SIG-M5 treated with dmso at 0.1 percent for 504 hours (cell line): ENCODE results near the gene RSPH9.
A peak's percentile ranks its signal among the peaks of the same experiment; 100 is the strongest.

Experiments used
- DNase-seq: peaks from one replicate; lab custom pipeline; 2025; ENCODE audit not compliant: unreplicated experiment; lab: John Stamatoyannopoulos, UW

RSPH9 gene

DNA sequence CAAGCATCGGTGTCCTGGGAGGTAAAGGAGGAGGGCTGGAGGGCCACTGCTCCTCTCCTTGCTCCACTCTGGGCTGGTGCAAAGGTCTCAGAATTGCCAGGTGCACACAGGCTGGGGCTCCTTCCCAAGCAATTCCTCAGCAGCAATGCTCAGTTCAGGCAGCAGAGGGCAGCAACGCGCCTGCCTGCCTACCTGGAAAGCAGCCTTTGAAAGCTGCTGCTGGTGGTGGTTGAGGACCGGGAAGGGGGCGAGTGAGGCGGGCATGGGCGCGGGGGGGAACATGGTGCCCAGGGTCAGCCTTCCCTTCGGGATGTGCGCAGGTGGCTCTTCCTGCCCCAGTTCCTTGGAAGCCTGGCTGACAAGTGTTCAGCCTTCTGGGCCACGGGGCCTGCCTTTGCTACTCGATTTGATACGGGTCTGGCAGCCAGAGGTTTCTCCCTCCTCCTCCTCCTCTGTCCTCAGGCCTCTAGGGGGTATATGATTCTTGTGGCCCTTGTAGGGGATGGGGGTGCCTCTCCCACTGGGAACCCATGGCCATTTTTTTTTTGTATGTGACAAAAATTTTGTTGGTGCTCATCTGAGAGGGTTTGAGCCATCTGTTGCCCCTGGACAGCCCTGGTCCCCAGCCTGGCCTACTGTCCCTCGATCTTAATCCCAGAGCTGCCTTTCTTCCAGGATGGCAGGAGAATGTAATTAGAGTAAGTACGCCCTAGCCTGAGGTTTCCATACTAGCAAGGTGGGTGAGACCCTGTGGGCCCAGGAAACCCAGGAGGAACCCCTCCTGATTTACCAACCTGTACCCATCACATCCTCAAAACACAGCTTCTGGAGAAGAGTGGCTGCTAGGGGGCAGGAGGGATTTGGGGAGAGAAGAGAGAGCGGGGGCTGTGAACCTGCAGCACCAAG is 22.7 kb downstream of the RSPH9 start:
- peak; percentile 58 for DNase-seq

DNA sequence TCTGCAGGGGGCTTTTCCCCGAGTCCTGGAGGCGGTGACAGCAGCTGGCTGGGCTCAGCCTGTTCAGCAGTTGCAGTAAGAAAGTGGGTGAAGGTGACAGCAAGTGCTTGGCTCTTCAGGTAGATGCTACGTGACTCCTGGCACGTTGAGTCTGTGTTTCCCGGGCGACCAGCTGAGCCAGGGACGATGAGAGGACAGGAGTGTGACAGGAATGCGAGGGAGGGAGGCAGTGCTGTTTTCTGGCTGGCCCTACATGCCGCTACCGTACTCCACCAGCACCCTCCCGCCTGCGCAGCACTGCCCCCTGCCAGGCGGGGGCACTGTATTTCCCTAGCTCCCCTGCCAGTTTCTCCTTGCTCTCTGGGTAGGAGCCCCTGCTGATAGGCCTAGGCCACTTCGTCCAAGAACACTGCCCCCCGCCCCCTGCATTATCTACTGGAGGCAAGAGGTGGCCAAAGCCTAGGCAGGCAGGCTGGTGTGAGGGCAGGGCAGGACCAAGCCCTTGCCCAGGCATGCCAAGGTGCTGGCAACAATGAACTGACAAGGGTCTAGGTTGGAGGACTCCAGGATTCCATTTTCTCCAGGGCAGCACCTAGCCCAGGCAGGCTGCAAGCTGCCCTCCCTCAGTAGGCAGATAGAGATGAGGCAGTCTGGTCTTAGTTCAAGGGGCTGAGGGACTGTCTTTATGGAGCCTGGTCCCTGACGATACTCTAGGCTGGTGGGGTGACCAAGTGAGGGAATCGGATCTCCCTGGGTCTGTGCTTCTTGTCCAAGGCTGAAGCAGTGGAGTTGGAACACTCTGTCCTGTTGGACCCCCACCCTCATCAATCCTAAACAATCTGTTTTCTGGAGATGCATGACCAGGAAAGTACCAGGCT is 23.6 kb downstream of the RSPH9 start:
- DNase-seq = peak; percentile 46

DNA sequence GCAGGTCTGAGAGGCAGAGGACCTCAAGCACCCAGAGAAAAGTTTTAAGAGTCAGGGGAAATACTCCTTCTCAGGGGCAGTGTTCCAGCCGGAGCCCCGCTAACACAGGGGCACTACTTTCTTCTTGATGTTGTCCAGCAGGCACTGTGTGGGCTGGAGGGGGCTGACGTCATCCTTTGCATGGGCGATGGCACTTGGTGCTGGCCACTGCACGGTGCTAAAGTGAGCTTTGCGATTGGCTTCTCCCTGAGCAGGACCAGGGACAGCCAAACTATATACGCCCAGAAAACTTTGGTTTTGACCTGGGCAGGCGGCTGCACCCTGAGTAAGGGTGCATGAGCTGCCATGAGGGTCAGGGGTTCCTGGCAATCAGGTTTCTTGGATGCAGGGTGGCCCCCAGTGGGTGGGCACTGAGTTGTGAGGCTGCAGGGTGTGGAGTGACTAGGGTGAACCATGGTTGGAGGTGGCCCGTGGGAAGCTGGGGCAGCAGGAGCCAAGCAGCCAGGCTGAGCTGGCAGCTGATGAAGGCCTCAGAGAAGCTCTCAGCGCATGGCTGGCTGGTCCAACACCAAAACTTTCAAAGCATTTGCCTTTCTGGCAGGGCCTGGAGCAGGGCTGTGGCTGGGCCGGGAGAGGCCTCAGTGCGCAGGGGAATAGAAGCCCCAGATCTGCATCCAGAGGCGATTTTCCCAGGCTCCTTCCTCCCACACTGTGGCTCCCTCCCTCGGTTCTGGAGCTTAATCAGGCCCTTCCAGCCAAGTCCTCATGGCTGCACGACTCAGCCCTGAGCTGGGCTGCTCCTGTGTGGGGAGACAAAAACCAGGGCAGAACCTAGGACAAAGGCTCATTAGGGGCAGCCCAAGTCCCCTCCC is 24.4 kb downstream of the RSPH9 start:
- no peak for DNase-seq

DNA sequence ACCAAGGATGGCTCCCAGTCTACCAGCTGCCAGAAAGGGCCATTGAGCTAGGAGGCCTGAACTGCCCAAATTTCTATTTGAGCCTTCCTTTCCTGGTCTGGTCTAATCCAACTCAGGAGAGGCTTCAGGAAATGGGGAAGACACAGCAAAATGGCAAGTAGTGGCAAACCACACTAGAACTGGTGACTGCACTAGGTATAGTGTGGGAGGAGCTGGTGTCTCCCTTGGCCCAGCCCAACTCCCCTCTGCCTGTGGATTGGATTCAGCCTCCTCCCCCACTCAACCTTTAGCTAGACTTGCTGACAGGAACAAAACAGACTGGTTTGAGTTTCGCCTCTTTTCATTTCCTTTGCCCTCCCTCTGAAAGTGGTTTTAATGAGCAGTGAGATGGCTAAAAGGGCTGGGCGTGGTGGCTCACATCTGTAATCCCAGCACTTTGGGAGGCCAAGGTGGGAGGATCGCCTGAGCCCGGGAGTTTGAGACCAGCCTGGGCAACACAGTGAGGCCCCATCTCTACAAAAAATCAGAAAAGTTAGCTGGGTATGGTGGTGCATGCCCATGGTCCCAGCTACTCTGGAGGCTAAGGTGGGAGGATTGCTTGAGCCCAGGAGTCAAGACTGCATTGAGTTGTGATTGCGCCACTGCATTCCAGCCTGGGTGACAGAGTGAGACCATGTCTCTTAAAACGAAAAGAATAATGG is 25.2 kb downstream of the RSPH9 start:
- no peak for DNase-seq

DNA sequence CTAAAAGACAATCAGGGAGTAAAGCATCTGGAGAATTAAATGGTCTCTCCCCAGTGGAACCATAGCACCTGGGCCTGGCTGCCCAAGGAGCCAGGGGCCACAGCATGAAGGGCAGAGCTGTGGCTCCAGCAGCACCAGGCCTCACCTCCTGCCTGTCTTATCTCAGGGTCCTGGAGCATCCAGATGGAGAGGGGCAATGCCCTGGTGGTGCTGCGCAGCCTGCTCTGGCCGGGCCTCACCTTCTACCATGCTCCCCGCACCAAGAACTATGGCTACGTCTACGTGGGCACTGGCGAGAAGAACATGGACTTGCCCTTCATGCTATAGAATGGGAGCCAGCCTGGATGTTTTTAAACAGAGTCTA is 25.8 kb downstream of the RSPH9 start:
- DNase-seq = no peak

DNA sequence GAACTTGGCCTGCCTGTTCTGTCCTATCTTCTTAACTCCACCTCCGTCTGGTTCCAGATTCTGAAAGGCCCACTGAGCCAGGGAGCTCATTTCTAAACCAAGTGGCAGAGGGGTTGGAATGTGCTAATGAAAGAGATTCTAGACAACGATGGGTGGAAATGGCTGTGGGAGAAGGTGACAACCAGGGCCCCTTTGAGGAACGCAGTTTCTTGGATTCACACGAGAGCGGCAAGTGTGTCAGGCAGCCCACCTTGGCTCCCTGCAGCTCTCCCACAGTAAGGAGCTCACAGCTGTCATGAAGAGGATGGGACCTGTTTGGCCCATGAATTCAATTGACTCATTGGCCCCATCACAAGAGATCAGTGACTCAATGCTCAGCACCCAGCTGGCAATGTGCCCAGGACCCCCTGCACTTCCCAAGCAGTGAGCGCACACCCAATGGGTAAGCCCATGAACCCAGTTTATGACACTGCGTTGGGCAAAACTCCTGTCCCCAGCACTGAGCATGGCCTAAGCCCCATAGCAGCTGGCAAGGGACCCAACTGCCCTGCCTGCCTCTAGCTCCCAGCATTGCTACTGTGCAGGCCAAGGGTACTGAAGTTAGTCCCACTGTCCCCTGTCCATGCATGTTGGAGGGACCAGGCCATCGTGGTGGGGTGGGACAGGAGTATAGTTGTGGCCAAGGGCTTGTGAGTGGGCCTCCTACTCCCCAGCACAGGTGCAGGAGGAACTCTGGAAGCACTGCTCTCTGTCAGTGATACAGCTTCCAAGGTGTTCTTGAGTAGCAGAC is 26.4 kb downstream of the RSPH9 start:
- no peak for DNase-seq

DNA sequence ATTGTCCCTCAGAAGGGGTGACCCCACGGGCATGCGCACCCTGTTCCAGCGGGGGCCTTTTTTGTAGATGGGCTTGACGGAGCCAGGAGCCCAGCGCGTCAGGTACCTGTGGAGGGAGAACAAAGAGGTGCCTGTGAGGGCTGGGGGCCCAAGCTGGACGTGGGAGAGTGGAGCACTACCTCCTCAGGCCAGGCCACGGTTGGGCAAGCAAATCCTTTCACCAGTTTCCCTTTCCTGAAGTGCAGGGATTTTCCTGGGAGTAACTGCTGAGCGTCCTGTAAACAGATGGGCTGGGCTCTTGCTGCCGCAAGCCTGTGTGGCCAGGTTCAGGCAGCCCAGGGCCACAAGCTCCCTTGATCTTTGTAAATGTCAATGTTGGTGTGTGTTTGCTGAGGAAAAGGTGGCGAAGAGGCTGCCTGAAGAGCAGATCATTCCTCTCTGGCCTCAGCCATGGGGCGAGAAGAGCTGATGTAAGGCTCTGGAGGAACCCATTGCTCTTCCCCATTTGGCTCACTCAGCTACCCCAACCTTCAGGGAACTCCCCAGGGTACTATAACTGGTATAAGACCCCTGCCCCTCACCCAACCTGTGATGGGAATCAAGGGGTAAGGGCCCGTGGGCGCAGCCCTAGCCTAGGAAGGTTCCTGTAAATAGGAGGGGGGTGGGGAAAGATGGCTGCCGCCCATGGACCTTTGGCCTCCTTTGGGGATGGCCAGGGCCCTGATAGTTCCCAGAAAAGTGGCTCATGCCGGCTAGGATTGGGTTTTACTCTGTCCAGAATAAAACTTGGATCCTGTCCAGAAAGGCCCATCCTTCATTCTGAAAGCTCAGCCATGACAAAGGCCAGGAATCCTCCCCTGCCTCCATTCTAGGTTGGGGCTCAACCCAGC is 27.2 kb downstream of the RSPH9 start:
- no peak for DNase-seq

DNA sequence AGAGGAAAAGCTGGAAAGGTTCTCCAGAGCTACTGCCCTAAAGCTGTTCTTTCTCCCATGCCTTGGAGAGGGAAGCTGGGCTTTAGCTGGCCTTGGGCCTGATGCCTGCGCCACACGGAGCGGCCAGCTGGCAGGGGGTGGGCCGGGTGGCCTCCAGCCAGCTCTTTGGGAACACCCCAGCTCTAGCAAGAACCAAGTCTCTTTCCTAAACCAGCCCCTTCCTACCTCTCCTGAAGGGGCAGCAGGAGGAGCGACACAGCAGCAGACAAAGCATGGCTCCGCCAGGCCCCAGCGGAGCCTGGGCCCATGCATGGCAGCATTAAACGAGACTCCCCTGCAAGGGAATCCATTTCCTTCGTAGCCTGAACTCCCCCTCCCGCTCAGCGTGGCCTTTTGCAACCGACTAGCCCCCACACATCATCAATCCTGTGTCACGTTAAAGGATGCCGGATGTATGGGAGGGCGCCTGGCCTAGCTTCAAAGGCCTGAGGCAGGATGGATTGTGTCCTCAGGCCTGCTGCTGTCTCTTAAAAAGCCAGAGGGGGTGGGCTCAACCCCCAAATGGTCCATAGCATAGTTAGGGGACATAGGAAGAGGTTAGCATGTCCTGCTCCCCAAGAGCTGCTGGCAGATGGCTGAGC is 28.7 kb downstream of the RSPH9 start:
- no peak for DNase-seq

DNA sequence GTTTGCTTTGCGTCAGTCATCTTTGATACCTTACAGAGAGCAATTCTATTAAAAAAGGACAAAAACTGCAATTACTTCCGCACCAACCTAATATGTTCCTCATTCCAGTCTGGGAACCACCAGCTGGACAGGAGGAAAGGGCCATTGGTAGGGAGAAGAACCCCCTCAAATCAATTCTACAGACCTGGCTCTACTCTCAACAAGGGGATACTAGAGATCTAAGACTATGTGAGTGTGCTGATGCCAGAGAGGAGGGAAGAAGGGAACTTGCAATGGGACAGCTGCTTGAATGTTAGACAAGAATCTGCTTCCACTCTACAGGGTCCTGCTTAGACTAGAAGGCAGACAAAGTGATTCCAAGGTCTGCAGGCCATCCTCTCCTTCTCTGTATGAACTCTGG is 29.5 kb downstream of the RSPH9 start:
- DNase-seq = no peak

DNA sequence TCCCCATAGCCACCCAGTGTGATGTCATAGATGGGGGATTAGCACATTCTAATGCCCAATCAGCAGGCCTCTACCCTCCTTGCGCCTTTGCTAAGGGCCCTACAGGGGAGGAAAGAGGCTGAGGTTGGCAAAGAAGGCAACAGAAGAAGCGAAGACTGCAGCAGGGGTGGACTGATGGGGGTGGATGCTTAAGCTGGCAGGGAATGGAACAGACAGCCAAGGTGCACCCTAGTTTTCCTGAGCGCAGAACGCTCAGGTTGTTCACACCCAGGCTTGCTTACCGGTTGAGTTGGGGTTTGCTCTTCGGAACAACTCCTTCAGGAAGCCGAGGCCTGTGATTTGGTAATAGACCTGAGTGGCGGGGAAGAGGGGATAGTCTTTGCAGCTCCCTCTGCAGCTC is 30.1 kb downstream of the RSPH9 start:
- no peak for DNase-seq

DNA sequence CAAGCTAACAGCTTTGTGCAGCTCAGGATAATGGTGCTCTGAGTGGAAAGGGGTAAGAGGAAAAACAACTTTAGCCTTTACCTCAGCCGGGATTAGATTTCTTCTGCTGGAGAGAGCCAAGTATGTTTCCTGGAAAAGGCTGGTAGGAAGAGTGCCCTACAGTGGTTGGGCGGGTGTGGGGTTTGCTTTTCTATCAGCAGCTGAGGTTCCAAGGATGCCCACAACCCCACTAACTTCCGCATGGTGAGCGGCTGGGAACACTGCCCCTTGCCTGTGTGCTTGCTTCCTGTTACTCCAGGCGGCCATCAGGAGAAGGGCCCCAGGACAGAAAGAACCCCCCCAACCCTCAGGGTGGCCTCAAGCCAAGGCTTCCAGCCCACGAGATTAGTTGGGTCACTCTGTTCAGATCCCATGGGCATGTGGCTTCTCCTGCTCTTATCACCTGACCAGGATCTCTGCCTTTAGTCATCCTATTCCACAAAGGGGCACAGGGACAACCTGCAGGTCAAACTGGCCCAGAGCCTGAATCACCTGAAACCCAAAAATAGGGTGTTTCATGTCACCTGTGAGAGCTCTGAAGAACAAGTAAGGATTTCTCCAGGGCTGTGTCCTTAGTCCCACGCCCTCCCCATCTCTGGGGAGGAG is 32.2 kb downstream of the RSPH9 start:
- DNase-seq = no peak

DNA sequence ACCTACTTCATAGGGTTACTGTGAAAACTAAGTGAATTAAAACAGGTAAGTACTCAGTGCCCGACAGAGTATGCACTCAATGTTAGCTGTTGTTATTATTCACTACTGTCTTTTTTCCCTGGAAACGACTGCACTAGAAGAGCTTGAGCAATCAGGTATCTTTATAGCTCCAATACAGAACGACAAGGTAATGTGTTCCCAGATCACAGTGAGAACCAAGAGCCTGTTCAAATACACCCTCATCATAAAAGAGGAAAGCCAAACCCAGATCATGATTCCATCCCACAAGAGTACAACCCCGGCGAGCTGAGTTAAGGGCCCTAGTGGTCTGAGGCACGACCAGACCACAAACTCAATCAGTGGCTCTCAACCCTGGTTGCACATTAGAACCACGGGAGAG is 32.9 kb downstream of the RSPH9 start:
- DNase-seq = no peak

DNA sequence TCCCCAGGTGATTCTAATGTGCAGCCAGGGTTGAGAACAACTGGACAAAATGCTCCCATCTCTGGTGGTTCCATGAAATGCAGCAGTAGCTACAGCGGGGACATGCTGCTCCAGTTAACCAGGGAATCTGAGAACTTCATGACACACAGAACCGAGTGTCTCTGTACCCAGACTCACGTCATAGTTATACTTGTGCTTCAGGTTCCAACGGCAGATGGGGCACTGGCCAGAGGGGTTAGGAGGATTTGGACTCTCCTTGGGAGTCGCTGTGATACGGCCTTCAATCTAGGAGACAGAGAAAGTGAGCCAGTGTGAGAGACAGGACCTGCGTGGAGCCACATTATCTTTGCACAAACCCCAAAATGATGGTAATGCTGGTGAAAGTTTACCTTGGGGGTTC is 33.5 kb downstream of the RSPH9 start:
- no peak for DNase-seq

DNA sequence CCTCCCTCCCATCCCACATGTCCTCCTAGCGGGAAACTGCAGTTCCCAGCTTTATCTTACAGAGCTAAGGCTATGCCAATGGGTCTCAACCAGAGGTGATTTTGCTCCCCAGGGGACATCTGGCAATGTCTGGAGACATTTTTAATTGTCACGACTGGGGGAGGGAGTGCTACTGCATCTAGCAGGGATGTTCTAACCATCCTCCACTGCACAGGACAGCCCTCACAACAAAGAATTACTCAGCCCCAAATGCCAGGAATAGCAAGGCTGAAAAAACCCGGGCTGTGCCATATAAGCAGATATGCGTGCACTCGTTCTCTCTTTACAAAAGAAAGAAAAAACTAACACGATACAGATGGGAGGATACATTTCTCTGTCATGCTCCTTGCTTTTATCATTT is 34.2 kb downstream of the RSPH9 start:
- no peak for DNase-seq

DNA sequence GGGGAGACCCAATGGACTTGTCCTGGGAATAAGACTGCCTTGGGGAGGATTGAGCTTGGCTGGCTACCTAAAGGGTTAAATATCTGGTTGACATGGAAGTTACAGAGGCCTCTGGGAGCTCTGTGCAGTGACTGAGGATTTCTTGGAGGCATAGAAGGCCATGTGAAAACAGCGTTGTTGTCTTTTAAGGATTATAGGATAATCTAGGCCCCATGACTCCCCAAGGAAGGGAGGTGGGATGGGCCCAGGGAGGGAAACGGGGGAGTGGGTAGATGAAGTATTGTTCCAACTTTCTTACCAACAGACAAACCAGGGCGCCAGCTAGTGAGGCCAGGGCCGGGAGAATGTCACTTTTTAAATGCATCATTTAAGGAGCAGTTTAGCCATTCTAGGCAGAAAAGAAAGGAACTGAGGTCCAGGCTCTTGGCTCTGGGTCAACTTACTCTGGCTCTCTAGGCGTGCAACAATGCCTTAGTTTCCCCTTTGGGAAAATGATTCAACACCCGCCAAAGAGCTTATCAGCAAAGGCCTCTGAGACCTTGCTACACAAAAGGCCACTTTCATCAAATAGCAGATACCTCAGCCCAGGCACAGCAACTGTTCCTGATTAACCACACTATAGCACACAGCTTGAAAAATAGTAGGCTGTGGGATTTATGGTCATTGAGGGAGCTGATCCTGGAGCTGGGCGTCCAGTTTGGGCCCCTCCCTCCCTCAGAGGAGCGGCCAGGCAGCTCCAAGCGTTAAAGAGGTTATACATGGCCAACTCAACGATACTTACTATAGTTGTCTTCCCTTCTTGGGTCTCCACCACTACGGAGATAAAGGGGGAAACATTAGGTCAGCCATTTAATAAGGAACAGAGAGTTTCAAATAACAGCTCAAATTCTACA is 35.7 kb downstream of the RSPH9 start:
- DNase-seq = no peak

DNA sequence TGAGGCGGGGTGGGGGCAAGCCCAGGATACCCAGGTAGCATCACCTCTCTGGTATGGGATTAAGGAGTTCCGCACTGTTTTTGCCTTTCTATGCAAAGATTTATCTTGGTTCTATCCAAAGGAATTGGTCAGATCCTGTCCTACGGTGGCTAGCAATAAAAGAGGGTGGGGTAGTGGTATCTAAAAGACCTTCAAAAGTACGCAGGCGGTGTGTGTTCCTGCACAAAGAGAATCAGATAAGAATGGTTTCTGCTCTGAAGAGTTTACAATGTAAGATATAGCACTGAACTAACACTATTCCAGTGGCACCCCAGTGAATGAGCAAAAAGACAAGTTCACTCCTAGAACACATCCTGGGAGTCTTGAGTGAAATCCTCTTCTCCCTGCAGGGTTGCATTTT is 36.5 kb downstream of the RSPH9 start:
- DNase-seq = no peak
